GM21528 (cell line): ENCODE measurements around the gene CDH18.
"Not testable (repeated sequence)": the region's sequence is repeated elsewhere in the genome, so short reads cannot be mapped to it uniquely, and the experiment has no call there.

ENCODE experiments used
- ATAC-seq: cut with Tn5 transposase; IDR thresholded peaks from one replicate; pipeline ENCODE4 v1.9.1; 2021; ENCODE audit warnings: mild to moderate bottlenecking, moderate library complexity; ENCODE audit not compliant: unreplicated experiment, low FRiP score

Gene CDH18

DNA sequence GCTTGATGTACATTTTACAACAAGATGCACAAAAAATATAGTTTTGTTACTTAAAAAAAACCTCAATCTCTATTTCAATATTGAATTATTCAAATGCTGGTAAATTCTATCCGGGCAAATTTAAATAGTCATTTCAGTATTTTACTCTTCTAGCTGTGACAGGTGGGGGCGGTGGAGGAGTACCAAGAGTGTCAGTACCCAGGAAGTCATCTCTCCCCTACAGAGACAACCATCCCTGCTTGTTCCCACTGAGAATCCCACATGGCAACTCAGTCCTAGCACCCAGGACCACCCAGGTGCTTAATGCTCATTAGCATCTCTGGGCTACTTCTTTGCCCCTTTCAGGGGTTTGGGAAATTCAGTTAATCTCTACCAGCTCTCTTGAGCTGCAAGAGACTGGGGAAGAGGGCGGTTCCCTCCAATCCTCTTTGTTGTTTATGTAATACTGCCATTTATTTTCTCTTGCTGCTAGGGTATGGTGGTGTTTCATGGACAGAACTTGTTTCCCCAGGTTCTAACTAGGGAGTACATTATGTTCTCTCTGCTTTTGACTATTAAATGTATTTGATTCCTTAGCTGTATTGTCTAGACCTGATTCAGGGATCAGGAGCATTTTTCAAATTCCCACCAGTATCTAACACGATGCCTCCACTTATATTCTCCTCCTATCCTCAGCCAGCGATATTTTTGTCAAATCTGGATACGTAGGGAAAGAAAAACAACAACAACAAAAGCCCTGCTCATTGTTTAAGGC lies 122.5 kb downstream of the CDH18 start:
- ATAC-seq: no peak

DNA sequence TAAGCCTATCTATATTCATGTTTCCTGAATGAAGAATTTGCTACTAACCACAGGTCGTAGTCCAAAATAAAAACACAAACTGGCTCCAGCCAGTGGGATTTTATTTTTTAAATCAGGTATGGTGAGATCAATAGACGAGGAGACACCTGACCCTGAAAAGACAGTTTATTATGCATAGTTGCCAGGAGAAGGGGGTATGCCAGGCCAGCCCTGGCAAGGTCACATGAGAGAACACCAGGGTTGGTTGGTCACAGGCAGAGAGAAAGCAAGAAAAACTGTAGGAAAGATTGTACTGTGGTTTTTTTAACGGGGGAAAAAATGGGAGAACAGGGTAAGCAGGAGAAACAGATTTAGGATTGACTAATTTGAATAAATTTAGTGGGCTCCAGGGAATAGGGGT lies 125.3 kb downstream of the CDH18 start:
- ATAC-seq: no peak

DNA sequence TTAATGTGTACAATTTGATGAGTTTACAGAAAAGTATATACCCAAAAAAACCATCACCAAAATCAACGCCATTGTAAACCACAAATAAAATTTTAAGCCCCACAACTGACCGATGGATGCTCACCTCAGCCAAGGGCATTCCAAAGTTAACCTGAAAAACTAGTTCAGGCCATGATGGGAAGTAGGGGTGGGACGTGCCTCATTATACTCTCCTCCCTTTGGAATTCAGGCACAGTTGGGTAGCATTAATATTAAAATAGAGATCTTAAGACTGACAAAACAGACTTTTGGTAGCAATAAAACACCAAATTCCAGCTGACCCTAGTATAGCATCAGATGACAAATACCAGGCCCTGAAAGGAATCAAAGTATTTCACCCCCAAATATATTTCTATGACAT lies 129.0 kb downstream of the CDH18 start:
- ATAC-seq: no peak

DNA sequence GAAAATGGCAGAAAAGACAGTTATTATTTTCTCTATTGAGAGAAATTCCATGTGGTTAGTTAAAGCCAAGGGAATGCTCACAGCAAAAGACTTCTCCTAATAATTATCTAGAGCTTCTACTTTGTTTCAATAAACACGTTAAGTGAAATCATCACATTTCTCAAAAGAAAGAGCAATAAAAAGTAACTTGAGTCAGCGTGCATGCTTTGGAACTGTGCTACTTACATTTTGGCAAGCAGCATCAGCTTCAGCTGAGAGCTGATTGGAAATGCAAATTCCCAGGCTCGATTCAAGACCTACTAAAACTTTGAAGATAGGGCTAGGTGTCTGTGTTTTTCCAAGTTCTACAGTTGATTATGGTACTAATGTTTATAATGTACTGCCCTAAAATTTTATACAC lies 132.1 kb downstream of the CDH18 start:
- no peak for ATAC-seq

DNA sequence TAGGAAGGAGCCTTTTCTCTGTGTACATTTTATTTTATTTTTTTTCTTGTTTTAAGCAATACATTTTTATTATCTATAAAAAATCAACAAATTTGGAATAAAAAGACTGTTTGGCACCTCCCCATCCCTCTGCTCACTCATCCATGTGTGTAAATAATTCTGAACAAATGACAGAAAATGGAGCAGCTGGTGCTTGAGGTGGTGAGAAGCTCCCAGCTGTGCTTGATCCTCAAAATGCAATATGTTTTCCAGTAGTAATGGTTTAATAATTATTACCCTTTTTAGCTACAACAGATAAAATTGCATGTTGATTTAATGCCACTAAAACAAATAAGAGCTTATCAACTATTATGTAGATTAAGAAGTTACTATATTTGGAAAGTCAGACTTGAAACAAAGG lies 132.5 kb downstream of the CDH18 start:
- no peak for ATAC-seq

DNA sequence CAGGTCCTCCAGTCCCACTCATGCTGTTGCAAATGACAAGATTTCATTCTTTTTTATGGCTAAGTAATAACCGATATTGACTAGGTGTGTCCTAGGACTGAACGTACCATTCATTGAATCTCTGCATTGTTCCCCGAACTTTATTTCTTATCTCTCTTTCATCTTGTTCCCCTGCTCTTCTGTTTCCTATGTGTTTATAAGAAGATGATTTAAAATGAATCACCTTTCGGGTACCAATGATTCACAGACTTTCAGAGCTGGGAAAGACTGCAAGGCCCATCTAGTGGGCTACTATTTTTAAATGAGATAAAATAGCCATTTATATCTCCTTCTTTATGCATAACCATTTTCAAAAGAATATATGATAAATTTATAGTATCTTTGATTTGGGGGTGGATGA lies 133.0 kb downstream of the CDH18 start:
- ATAC-seq: no peak

DNA sequence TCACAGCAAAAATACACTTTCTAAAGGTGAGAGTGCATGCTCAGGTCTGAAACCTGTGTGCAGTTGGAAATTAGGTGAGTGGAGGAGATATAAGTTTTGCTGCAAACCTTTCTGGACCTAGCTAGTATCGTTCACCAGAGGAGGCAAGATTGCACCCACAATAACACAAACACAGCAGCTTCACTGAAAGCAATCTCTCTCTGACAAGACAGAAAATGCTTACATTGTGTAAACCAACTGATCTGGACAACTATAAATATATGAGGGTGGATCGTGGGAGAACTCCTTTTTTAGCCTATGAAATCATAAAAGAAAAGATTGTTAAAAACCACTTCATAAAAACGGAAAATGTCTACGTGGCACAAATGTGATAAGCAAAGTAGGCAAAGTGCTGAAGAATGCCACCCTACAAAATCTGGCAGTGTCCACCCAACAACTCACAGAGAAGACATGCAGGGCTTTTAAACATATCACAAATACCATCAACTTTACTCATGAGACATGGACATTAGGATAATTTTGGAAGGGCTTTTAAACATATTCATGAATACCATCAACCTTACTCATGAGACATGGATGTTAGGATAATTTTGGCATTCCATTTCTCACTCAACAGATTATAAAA lies 134.3 kb downstream of the CDH18 start:
- no peak for ATAC-seq

DNA sequence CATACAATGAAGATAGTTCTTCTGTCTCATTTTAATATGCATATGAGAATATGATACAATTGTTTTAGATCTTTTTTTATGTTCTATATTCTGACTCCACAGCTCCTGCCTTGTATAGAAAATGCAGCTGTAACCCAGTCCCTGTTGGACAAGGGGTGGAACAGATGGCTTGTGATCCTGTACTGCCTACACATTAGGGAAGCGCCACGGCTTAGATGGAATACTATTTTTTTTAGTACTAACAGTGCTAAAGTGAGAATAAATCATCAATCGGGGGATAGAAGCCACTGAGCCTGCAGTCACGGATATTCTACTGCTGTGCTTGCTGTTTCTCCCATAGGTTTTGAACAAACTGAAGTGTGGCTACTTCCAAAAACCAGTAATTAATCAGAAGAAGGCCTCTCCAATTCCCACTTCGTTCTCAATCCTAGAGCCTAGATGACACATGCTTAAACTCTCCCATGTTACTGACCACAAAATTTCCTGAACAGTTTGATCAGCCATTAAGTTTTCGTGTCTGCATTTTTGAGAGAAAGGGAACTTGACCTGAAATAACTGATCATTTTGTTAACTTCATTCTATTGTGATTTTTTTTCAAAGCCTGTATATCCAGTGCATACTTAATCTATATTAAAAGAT lies 150.3 kb downstream of the CDH18 start:
- no peak for ATAC-seq

DNA sequence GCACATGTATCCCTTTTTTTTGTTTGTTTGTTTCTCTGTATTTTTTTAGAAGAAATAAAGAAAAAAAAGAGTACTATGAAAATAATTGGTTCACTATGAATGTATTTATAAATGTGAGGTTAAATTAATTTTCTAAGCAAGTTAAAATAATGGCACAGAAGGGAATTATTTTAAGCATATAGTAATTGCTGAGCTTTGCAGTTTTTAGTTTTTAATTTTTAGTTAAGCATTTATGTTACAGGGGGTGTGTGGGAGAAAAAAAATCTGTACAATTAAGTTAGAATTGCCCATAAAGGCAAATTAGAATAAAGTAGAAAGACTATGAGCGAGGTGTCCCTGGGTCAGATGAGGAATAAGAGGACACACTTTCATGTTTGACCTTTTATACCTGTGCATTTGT lies 152.6 kb downstream of the CDH18 start:
- no peak for ATAC-seq

DNA sequence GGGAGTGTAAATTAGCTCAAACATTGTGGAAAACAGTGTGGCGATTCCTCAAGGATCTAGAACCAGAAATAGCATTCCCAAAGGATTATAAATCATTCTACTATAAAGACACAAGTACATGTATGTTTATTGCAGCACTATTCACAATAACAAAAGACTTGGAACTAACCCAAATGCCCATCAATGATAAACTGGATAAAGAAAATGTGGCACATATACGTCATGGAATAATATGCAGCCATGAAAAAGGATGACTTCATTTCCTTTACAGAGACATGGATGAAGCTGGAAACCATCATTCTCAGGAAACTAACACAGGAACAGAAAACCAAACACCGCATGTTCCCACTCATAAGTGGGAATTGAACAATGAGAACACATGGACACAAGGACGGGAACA lies 175.3 kb downstream of the CDH18 start:
- not testable (repeated sequence) for ATAC-seq

DNA sequence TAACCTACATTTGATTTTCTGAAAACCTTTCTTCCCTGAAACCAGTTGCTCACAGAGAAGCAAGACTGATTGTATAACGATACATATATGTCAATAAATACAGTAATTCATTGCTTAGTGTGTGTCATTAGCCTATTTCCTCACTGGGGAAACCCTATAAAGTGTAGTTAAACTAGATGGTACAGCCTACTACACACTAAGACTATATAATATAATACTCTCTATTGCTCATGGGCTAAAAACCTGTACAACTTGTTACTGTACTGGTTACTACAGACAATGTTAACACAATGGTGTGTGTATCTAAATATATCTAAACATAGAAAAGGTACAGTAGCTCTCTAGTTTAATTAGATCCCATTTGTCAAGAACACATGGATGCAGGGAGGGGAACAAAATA lies 181.2 kb downstream of the CDH18 start:
- no peak for ATAC-seq

DNA sequence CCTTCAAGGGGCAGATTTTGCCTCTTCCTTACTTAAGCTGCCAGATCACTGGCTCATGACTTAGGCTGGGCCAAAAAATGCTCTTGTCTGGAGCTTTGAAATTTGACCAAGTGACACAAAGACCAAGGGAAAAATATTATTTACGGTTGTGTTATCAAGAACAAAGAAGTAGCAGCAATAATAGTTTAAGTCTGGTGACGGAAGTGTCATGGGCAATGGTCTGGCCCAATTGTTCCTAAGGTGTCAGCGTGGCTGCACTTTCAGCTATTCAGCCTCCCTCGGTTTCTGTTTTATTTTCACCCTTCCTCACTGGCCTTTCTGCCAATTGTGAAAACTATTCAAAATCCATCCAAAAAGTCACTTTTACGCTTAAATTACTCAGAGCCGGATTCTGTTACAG lies 185.3 kb downstream of the CDH18 start:
- ATAC-seq: no peak

DNA sequence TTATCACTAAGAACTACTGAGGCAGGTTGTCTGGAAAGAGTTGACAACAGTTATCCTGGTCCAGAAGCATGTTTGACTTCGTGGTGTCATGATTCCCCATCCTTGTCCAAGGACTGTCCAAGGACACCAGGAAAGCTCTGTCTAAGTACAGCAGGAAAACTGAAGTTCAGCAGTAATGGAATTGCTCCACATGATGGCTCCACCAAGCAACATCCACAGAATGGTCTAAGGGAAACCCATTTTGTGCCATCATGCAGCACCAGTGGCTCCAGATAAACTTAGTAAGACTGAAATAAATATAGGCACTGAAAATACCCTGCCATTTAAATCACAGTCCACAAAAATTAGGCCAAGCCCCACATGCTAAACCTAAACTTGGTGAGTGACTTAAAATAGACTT lies 192.8 kb downstream of the CDH18 start:
- no peak for ATAC-seq

DNA sequence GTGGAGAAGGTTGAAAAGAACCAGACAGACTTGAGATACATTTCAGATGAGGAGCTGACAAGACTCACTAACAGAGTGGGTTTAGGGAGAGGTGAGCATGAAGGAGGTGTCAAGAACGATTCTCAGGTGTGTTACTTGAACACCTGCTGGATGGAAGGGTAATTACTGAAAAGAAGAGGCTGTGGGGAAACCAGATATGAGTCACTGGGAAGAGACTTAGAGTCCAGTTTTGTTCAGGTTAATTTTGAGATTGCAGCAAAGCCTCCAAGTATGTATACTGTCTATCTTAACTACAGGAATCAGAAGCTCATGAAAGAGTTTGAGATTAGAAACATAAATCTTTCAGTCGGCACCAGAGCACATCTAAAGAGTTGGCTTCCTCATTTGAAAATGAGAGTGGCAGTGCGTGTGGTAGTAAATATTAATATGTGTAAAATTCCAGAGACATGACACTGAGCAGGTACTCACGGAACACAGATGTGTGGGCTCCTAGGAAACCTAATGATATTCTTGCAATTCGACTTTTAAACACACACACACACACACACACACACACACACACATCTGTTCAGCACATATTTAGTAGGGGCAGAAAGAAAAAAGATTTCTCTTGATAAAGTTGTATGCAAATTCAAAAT lies 197.1 kb downstream of the CDH18 start:
- ATAC-seq: no peak

DNA sequence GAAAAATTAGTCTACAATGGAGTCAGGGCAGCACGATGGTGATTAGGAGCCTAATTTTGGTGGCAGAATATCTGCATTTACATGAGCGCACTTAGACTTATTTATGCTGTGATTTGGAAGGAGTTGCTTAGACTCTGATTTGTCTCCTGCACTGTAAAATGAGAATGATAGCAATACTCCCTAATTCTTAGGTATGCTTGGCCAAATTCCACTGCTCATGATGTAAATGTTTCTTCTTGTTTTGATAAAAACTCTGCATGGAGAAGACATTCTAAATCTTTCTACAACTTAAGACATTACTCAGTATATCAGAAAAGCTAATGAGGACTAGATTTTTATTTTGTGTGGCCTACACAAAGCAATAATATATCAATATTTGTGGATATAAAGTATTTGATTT lies 205.4 kb downstream of the CDH18 start:
- ATAC-seq: no peak

DNA sequence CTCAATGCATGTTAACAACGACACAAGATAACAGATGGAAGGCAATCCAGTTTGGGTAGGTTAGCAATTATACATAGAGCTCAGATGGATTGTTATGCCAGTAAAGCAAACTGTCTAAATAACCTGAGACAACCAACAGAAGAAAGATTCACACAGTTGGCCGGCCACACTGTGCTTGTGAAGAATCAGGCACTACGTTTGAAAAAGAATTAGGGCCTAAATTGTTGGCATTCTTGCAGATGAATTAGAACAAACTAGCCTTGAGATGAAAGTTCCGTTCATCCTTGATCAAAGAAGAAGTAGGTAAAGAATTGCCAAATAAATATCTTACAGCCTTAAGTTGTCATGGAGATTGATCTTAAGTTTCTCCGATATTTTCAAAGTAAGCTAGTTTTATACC lies 210.6 kb downstream of the CDH18 start:
- no peak for ATAC-seq

DNA sequence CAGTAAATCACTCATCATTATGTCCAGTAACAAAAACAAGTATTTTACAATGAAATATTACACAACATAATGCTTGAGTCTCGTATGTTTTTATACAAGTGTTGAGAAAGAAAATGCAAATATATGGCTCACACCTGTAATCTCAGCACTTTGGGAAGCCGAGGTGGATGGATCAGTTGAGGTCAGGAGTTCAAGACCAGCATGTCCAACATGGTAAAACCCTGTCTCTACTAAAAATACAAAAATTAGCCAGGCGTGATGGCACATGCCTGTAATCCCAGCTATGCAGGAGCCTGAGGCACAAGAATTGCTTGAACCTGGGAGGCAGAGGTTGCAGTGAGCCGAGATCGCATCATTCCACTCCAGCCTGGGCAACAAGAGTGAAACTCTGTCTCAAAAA lies 211.1 kb downstream of the CDH18 start:
- not testable (repeated sequence) for ATAC-seq

DNA sequence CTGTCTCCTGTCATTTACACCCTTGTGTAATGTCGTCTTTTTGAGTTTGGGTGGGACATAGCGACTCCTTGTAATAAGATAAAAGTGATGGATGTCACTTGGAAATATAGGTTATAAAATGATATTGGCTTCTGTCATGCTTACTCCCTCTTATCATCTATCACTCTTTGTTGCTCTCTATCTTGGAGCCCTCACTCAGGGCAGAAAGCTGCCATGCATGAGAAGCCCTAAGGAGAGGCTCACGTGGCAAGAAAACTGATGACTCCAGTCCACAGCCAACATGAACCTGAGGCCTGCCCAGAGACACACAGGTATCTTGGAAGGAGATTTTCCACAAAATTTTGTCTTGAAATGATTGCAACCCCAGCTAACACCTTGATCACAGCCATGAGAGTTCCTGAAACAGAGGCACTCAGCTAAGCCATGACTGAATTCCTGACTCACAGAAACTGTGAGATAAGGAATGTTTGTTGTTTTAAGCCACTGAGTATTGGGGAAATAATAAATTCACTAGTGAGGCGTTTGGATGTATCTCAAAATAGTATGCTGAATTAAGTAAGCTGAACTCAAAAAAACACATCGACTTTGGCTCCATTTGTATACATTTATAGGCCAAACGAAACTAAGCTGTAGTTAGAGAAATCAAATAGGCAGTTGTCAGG lies 216.7 kb downstream of the CDH18 start:
- ATAC-seq: no peak

DNA sequence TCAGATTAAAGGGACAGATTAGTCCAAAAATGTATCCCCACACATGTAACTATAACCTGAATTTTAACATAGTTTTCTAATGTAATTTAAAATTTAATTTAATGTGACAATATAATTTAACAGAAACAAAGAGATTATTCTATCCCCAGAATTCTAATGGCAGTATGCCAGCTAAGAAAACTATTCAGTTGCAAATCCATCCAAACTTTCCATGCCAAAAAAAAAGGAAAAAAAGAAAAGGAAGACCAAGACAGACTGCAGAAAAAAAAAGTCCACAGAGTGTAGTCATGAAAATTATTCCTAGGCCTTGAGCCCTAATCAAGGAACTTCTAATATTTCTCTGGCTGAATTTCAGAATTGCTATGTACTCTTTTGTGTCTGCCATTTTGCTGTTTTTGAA lies 217.6 kb downstream of the CDH18 start:
- ATAC-seq: no peak

DNA sequence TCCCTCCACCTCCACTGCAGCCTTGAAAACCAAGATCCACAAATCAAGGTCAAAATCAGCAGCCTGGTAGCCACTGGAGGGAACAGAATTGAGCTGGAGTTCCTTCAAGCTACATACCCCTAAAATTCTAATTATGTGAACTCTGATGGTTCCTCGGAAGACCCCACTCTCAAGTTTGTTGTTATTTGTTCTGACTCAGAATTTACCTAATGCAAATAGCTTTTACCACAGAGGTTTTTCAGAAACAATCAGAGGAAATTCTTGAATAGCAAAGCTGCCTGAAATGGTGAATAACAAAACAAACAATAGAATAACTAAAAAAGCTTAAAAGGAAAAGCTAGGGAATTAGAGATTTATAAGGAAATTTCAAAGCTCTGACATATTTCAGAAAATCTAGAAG lies 220.0 kb downstream of the CDH18 start:
- ATAC-seq: no peak

DNA sequence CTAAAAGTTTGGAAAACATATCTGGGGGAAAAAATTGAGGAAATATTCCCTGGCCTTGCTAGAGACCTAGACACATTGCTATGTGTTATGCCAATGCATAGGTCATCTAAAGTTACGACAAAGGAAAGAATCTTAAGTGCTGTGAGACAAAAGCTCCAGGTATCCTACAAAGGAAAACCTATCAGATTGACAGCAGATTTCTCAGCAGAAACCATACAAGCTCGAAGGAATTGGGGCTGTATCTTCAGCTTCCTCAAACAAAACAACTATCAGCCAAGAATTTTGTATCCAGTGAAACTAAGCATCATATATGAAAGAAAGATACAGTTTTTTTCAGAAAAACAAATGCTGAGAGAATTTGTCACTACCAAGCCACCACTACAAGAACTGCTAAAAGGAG lies 234.4 kb downstream of the CDH18 start:
- ATAC-seq: no peak
